GM21528 (cell line): ENCODE results near the gene SPHK2.

ENCODE experiments used
- ATAC-seq: cut with Tn5 transposase; IDR thresholded peaks from one replicate; pipeline ENCODE4 v1.9.1; 2021; ENCODE audit warnings: mild to moderate bottlenecking, moderate library complexity; ENCODE audit not compliant: unreplicated experiment, low FRiP score

Gene SPHK2

GRCh38 chr19:48603001-48603400 is 16.3 kb upstream of the SPHK2 start:
- no peak for ATAC-seq

DNA sequence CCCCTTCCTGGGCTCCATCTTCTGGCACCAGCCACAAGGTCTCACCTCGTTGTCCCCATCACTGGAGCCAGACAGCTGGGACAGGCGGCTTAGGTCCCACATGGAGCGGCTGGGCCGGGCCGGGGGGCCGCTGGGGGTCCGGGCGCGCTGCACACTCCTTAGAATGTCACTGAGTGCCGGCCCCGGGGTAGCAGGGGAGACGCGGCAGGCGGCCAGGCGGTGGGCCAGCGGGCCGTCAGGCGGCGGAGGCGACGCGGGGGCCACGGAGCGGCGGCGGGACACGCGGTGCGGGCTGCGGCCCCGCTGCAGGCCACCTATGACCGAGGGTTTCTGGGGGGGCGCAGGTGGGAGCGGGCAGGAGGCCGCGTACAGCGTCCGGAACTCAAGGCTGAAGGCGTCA is 15.9 kb upstream of the SPHK2 start:
- no peak for ATAC-seq

- no peak for ATAC-seq
Observed at GRCh38 chr19:48603850-48604249, 15.5 kb upstream of the SPHK2 start.

- no peak for ATAC-seq
Observed at GRCh38 chr19:48606463-48607358, 12.6 kb upstream of the SPHK2 start, which contains the start of gene SPACA4. Gene SPACA4, plus strand, starts transcription at chr19:48606742. Its CDS starts 237 bp downstream, at chr19:48606979.

- no peak for ATAC-seq
Observed at GRCh38 chr19:48607359-48607755, 11.9 kb upstream of the SPHK2 start.

GRCh38 chr19:48608798-48609263 is 10.5 kb upstream of the SPHK2 start:
- peak; percentile 46 for ATAC-seq

DNA sequence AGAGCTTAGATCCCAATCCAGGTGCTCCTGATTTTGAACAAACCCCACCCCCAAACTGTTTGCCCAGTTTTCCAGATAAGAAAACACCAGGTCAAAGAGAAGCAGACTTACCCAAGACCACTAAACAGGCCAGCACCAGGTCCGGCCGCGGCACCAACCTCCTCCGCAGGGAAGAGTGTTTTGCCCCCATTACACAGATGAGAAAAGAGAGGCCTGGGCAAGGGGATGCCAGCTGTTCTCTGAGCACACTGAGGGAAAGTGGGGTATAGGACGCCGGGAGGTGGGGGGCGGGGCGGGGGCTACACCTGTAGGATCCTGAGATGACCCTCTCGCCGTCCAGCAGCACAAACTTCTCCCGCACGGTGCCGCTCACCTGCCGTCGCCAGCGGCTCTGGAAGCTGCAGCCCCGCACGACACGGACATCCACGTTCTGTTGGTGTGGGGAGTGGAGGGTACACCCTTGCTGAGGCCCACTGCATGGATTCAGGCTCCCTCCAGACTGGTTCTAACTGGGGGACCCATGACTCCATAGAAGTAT is 9.7 kb upstream of the SPHK2 start:
- ATAC-seq, result no peak

DNA sequence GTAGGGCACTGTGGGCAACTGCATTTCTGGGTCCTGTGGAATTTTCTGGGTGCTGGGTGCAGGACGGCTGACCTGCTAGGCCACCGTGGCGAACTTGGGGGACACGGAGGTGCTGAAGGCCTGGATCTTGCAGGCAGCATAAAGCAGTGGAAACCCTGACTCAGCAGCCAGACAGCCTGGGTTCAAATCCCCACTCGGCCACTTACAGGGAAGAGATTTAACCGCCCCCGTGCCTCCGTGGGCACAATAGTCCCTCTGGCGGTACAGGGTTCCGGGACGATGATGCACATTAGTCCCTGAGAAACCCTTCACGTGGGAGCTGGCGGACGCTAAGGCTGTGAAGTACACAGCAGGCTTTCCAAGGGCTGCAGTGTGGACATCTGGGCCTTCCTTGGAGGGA is 7.4 kb upstream of the SPHK2 start:
- ATAC-seq, result no peak

DNA sequence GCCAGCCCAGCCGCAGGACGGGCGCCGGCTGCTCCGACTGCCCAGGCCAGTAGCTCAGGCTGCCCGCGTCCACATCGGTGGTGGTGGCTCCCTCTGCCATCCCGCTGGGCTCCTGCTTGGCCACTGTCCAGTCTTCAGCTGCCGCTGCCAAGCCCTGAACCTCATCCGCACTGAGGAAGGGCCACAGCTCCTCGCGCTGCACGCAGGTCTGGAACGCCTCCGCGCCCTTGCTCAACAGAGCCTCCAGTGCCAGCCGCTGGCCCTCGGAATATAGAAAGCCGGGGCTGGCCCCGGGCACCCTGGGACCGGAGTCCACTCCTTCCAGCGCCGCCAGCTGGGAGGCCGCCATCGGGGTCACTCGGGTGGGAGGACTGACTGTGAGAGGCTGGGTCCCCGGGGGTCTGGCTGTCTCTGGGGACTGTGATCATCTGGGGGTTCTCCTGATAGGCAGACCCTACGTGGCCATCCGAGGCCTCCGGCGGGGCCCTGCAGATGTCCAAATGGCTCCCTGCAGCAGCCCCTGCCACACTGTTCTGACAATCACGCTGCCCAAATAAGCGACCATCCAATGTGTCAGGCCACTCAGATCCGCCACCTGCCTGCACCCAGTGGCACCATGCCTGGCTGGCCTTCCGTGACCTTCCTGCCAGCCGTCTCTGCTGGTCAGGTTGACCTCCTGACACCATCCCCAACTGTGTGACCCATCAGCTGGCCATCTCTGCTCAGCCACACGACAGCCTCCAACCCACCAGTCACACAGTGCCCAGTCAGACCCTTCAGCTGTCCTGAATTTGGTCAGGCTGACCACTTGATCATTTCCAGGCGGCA is 6.1 kb upstream of the SPHK2 start:
- ATAC-seq, result no peak

DNA sequence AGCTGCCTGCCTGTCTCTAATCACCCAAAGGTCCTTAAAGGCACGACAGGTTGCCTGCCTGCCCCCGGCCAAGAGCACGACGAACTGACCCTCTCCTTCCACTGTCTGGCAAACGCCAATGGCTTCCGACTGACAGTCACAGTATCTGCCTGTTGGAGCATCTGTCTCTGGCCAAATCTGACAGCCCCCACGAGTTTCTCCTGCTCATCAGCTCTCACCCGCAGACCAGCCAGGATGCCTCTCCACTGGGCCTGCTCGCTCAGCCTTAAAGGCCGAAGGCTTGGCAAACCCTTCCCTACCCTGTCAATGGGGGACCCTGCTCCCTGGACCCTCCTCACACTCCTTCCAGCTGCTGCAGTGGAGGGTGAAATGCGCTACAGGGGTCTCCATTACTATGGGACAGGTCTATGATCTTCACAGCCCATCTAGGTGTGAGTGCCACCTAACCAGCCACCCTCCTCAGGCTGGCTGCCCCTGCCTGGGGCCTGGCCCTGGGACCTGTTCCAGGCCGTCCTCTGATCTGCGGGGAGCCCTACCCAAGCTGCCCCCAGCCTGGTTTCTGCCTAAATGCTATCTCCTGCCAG is 5.4 kb upstream of the SPHK2 start:
- no peak for ATAC-seq

DNA sequence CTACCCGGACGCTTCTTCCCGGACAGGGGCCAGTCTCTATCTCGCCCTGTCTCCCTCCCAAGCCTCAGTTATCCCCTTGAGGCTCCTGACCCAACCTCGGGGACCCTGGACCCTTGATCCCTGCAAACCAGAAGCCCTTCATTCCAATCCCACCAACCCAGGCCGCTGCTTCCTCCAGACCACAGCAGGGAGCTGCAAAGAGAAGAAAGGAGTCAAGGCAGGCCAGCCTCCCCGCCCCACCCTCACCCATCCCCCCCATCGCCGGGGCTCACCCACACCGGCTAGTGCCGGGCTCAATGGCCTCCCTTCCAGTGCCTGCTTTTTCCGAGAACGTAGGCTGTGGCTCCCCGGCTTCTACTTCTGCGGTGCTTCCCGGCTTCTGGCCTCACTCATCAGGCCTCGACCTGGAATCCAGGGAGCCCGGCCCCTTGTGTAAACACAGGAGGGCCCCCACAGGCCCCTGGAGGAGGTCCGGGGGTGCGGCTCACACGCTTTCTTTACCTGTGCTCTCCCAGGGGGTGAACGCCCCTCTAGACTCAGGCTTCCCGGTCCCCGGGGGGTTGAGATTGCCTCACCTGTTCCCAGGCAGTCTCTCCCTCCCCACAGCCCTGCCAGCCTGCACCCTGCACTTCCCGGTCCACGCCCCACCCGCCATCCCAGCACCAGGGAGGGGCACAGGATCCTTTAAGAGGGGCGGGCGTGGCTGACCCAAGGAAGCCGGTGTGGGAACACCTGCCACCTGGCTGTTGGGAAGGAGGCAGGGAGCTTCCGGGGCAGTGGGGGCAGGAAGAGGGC is 4.7 kb upstream of the SPHK2 start, which contains the start of gene FAM83E:
FAM83E (minus strand) TSS at position 641 of the 795 bp plus-strand sequence. CDS start 1,704 bp downstream, outside the sequence.
- ATAC-seq, result no peak

GRCh38 chr19:48615231-48616040 is 3.9 kb upstream of the SPHK2 start:
- no peak for ATAC-seq

GRCh38 chr19:48616041-48616436 is 3.3 kb upstream of the SPHK2 start:
- no peak for ATAC-seq

- no peak for ATAC-seq
Observed at GRCh38 chr19:48616491-48617056, 2.7 kb upstream of the SPHK2 start.

- ATAC-seq, result no peak
Observed at GRCh38 chr19:48617146-48617937, 2.0 kb upstream of the SPHK2 start.

- ATAC-seq, result no peak
Observed at GRCh38 chr19:48618278-48618915, 909 bp upstream of the SPHK2 start.
